IMR-90 (cell line): Measurements from ENCODE around the gene BCL2L1. TPM values are rescaled to one million over a fixed set of nuclear protein-coding genes. Genes with fewer than 3 reads are reported as not detected.
A peak's percentile ranks its signal among the peaks of the same experiment; 100 is the strongest.

Experiments used
- ATAC-seq: fragments of 200-7000 bp; cut with Tn5 transposase; 2 replicates; pipeline ENCODE4 v1.9.1; 2020; ENCODE audit warnings: low read depth, mild to moderate bottlenecking, moderate library complexity
- BruUV-seq: library from RNA; stranded (reverse); fragments of 400-500 nt; replicated peaks from 2 replicates; lab custom pipeline; 2021; lab: Mats Ljungman, UMichigan
- CTCF ChIA-PET: fragments of 300-600 bp; formaldehyde crosslinking; extraction: SDS; loops from one replicate; lab custom pipeline; 2021; ENCODE audit warnings: antibody characterized with exemption; lab: Yijun Ruan, JAX
- POLR2A ChIA-PET: fragments of 300-600 bp; sonication (Branson Sonifier 250); formaldehyde crosslinking; loops from one replicate; lab custom pipeline; 2022; ENCODE audit warnings: antibody characterized with exemption; ENCODE audit not compliant: unreplicated experiment; lab: Charles Lee
- DNase-seq: peaks from one replicate; pipeline ENCODE4 v3.0.0; 2013
- H2AFZ ChIP-seq: replicated peaks from 2 replicates; pipeline ENCODE3; 2013; ENCODE audit warnings: low read length, mild to moderate bottlenecking; ENCODE audit not compliant: poor library complexity
- H2AK5ac ChIP-seq: 2 replicates; pipeline ENCODE4 v1.6.1; 2013; ENCODE audit warnings: low read depth, low read length, inconsistent platforms
- H2AK9ac ChIP-seq: replicated peaks from 2 replicates; pipeline ENCODE3; 2013; ENCODE audit warnings: mild to moderate bottlenecking, low read depth, low read length, moderate library complexity; ENCODE audit not compliant: poor library complexity
- H2BK120ac ChIP-seq: 2 replicates; pipeline ENCODE4 v1.6.1; 2013; ENCODE audit warnings: low read depth, low read length, inconsistent platforms
- H2BK15ac ChIP-seq: 3 replicates; pipeline ENCODE4 v1.6.1; 2013; ENCODE audit warnings: low read depth, low read length, inconsistent platforms
- H2BK20ac ChIP-seq: 2 replicates; pipeline ENCODE4 v1.6.1; 2013; ENCODE audit warnings: low read depth, mild to moderate bottlenecking, inconsistent platforms, low read length, moderate library complexity
- H2BK5ac ChIP-seq: 2 replicates; pipeline ENCODE4 v1.6.1; 2013; ENCODE audit warnings: mild to moderate bottlenecking, low read depth, low read length, inconsistent platforms; ENCODE audit not compliant: poor library complexity, severe bottlenecking
- H3K14ac ChIP-seq: replicated peaks from 2 replicates; pipeline ENCODE4 v1.6.1; 2013; ENCODE audit warnings: low read depth, low read length, inconsistent platforms
- H3K18ac ChIP-seq: 2 replicates; pipeline ENCODE4 v1.6.1; 2013; ENCODE audit warnings: low read depth, low read length, control low read depth
- H3K23ac ChIP-seq: 2 replicates; pipeline ENCODE4 v1.6.1; 2013; ENCODE audit warnings: low read depth, low read length, inconsistent platforms
- H3K27ac ChIP-seq: 2 replicates; pipeline ENCODE4 v1.5.1; 2013; ENCODE audit warnings: mild to moderate bottlenecking, control low read depth, low read length; ENCODE audit not compliant: insufficient read depth
- H3K27me3 ChIP-seq: 2 replicates; pipeline ENCODE4 v1.6.1; 2013; ENCODE audit warnings: low read length; ENCODE audit not compliant: control insufficient read depth, insufficient read depth
- H3K36me3 ChIP-seq: 2 replicates; pipeline ENCODE4 v1.6.1; 2013; ENCODE audit warnings: low read length, mixed read lengths; ENCODE audit not compliant: control insufficient read depth, insufficient read depth
- H3K4ac ChIP-seq: 2 replicates; pipeline ENCODE4 v1.6.1; 2013; ENCODE audit warnings: low read depth, low read length, inconsistent platforms
- H3K4me1 ChIP-seq: 2 replicates; pipeline ENCODE4 v1.6.1; 2013; ENCODE audit warnings: low read length, mixed read lengths; ENCODE audit not compliant: control insufficient read depth, insufficient read depth
- H3K4me2 ChIP-seq: 2 replicates; pipeline ENCODE4 v1.6.1; 2013; ENCODE audit warnings: low read depth, mild to moderate bottlenecking, control low read depth, low read length, moderate library complexity
- H3K4me3 ChIP-seq: 2 replicates; pipeline ENCODE4 v1.5.1; 2013; ENCODE audit warnings: low read depth, mild to moderate bottlenecking, control low read depth, low read length, moderate library complexity; ENCODE audit not compliant: insufficient read depth
- H3K56ac ChIP-seq: 2 replicates; pipeline ENCODE4 v1.6.1; 2013; ENCODE audit warnings: low read length, inconsistent platforms; ENCODE audit not compliant: insufficient read depth; ENCODE audit errors: extremely low read depth
- H3K79me1 ChIP-seq, 2 experiments: 2 replicates each; pipeline ENCODE4 v1.6.1; 2013; ENCODE audit warnings: low read length in 2 of 2, inconsistent platforms in 1 of 2, low read depth in 1 of 2
- H3K9ac ChIP-seq: 2 replicates; pipeline ENCODE4 v1.6.1; 2013; ENCODE audit warnings: low read depth, low read length, control low read depth
- H3K9me1 ChIP-seq: 2 replicates; pipeline ENCODE4 v1.6.1; 2013; ENCODE audit warnings: low read length, inconsistent platforms; ENCODE audit not compliant: insufficient read depth
- H3K9me3 ChIP-seq: 2 replicates; pipeline ENCODE4 v1.6.1; 2013; ENCODE audit warnings: low read length; ENCODE audit not compliant: control insufficient read depth, insufficient read depth
- H4K20me1 ChIP-seq: 2 replicates; pipeline ENCODE4 v1.6.1; 2013; ENCODE audit warnings: low read length, inconsistent platforms; ENCODE audit not compliant: insufficient read depth
- H4K5ac ChIP-seq: 2 replicates; pipeline ENCODE4 v1.6.1; 2013; ENCODE audit warnings: mild to moderate bottlenecking, low read depth, low read length, control low read depth
- H4K8ac ChIP-seq, 2 experiments: 2 replicates each; pipeline ENCODE4 v1.6.1; 2013; ENCODE audit warnings: low read depth in 2 of 2, low read length in 2 of 2, control low read depth in 1 of 2, inconsistent platforms in 1 of 2
- H4K91ac ChIP-seq: 2 replicates; pipeline ENCODE4 v1.6.1; 2013; ENCODE audit warnings: low read depth, low read length, inconsistent platforms; ENCODE audit not compliant: insufficient read depth
- BHLHE40 ChIP-seq: fragments of 150-350 bp; IDR thresholded peaks from 2 replicates; pipeline ENCODE4 v1.6.1; 2016; ENCODE audit warnings: mild to moderate bottlenecking, low read depth, low read length
- CEBPB ChIP-seq: IDR thresholded peaks from 2 replicates; pipeline ENCODE4 v1.6.1; 2012; ENCODE audit warnings: low read depth, low read length, improper control_type of control experiment
- CHD1 ChIP-seq: IDR thresholded peaks from 2 replicates; pipeline ENCODE4 v1.6.1; 2012; ENCODE audit warnings: low read depth, low read length, improper control_type of control experiment
- CTCF ChIP-seq: conservative IDR thresholded peaks from 2 replicates; pipeline ENCODE4 v1.5.1; 2012; ENCODE audit warnings: mild to moderate bottlenecking, low read depth, low read length, improper control_type of control experiment
- ELK1 ChIP-seq: fragments of 150-350 bp; IDR thresholded peaks from 2 replicates; pipeline ENCODE4 v1.6.1; 2016; ENCODE audit warnings: low read depth, mild to moderate bottlenecking, low read length, moderate library complexity, borderline replicate concordance
- FOS ChIP-seq: fragments of 150-350 bp; IDR thresholded peaks from 2 replicates; pipeline ENCODE4 v1.6.1; 2016; ENCODE audit warnings: low read depth, low read length
- MAFK ChIP-seq: IDR thresholded peaks from 2 replicates; pipeline ENCODE4 v1.6.1; 2012; ENCODE audit warnings: low read depth, low read length, improper control_type of control experiment
- MAZ ChIP-seq: IDR thresholded peaks from 2 replicates; pipeline ENCODE4 v1.6.1; 2012; ENCODE audit warnings: low read depth, mild to moderate bottlenecking, low read length, improper control_type of control experiment, moderate library complexity, borderline replicate concordance
- MXI1 ChIP-seq: IDR thresholded peaks from 2 replicates; pipeline ENCODE4 v1.6.1; 2012; ENCODE audit warnings: low read depth, mild to moderate bottlenecking, low read length, moderate library complexity, borderline replicate concordance
- NFE2L2 ChIP-seq: fragments of 150-350 bp; IDR thresholded peaks from 2 replicates; pipeline ENCODE4 v1.6.1; 2016; ENCODE audit warnings: low read depth, mild to moderate bottlenecking, low read length
- POLR2A ChIP-seq: IDR thresholded peaks from 2 replicates; pipeline ENCODE4 v1.6.1; 2012; ENCODE audit warnings: mild to moderate bottlenecking, low read depth, low read length
- RAD21 ChIP-seq: IDR thresholded peaks from 2 replicates; pipeline ENCODE4 v1.6.1; 2012; ENCODE audit warnings: low read length, improper control_type of control experiment
- RCOR1 ChIP-seq: IDR thresholded peaks from 2 replicates; pipeline ENCODE4 v1.6.1; 2012; ENCODE audit warnings: mild to moderate bottlenecking, low read length, improper control_type of control experiment; ENCODE audit not compliant: insufficient replicate concordance
- RFX5 ChIP-seq: IDR thresholded peaks from 2 replicates; pipeline ENCODE4 v1.8.0; 2012; ENCODE audit warnings: low read depth, mild to moderate bottlenecking, low read length, moderate library complexity
- SMC3 ChIP-seq: fragments of 150-350 bp; IDR thresholded peaks from 2 replicates; pipeline ENCODE4 v1.6.1; 2016; ENCODE audit warnings: low read depth, mild to moderate bottlenecking, antibody characterized with exemption, low read length, moderate library complexity
- USF2 ChIP-seq: fragments of 150-350 bp; IDR thresholded peaks from 2 replicates; pipeline ENCODE4 v1.6.1; 2017; ENCODE audit warnings: mild to moderate bottlenecking, antibody characterized with exemption, low read length, low read depth
- WGBS, 2 experiments: methylation state at CpG; one replicate each; pipeline versions ENCODE4 v1.1.5 to v1.1.7; 2013; ENCODE audit warnings: missing lambda C conversion rate in 2 of 2; ENCODE audit not compliant: insufficient read length in 1 of 2; ENCODE audit errors: extremely low coverage in 2 of 2; 5-methylcytosine and 5-hydroxymethylcytosine counted together
- dilution Hi-C: fragments of 300-500 bp; cut with HindIII; formaldehyde crosslinking; loops from one replicate; pipeline ENCODE4 v1.14.3; 2018; ENCODE audit warnings: low sequenced_read_pairs; ENCODE audit not compliant: unreplicated experiment
- in situ Hi-C: fragments of 300-500 bp; cut with MboI; formaldehyde crosslinking; loops from 3 replicates; pipeline ENCODE4 v1.14.3; 2019; ENCODE audit warnings: low sequenced_read_pairs, inconsistent platforms, mixed read lengths
- intact Hi-C: fragments of 100-400 bp; cut with micrococcal nuclease; formaldehyde crosslinking; loops from 2 replicates; pipeline ENCODE4 v1.10.0; 2022
- polyA plus RNA-seq, 3 experiments: library from polyadenylated mRNA; depleted of rRNA; stranded (reverse); fragments of >200 nt; gene quantifications; 2 replicates each; pipeline ENCODE4 v1.2.3, GENCODE V29; 2012; ENCODE audit warnings: low replicate concordance in 1 of 3
- total RNA-seq: library from RNA; depleted of rRNA; stranded (reverse); fragments of >200 nt; gene quantifications from 2 replicates; pipeline ENCODE4 v1.2.3, GENCODE V29; 2012

The BCL2L1 gene
- total and polyA plus RNA-seq, 2 of the 4 experiments (the other 2 are of a cell fraction): 40.2 to 41.9 TPM

GRCh38 chr20:31769681-31770080 is 47.0 kb upstream of the BCL2L1 start:
- Histone ChIP-seq H3K9me3 (peaks cover 4% of the 10 kb centered on the region), H3K23ac (no peak overlapping the region), H3K14ac (no peak overlapping the region), H2BK5ac (no peak overlapping the region), H2AFZ (no peak overlapping the region), H3K9me1 (no peaks in the 10 kb centered on the region), H2BK15ac (no peak overlapping the region; the same call in 2 of the 3 replicates), H4K20me1 (no peaks in the 10 kb centered on the region), H3K4me1 (peaks cover 2% of the 10 kb centered on the region; the same call in 1 of the 2 replicates), H3K27ac (no peak overlapping the region), H3K9ac (no peak overlapping the region), H2AK9ac (no peak overlapping the region), H3K27me3 (no peaks in the 10 kb centered on the region), H2BK120ac (no peak overlapping the region), H3K4me2 (no peak overlapping the region), H3K4me3 (no peak overlapping the region), H2BK20ac (no peak overlapping the region), H3K36me3 (peaks cover 1% of the 10 kb centered on the region; the same call in 1 of the 2 replicates), H4K8ac (peak overlapping the region in 1 of 2 experiments; percentile 47; a peak in 2 of 4 replicates), H4K91ac (no peak overlapping the region), H3K79me1 (peaks cover 50 to 58% of the 10 kb centered on the region in 2 experiments), H4K5ac (no peak overlapping the region), H3K18ac (no peak overlapping the region), H3K4ac (no peak overlapping the region), H3K56ac (no peak overlapping the region), H2AK5ac (no peak overlapping the region)
- intact Hi-C loops: no loop called here
- CTCF ChIA-PET: no interaction called here
- BruUV-seq: no TSS peak
- TF ChIP-seq NFE2L2 (no peak), SMC3 (no peak), RCOR1 (no peak), CTCF (no peak), MXI1 (no peak), MAZ (no peak), ELK1 (no peak), CEBPB (no peak), RFX5 (no peak), RAD21 (no peak), USF2 (no peak), FOS (no peak), BHLHE40 (no peak), POLR2A (no peak), MAFK (no peak), CHD1 (no peak)
- DNase-seq (no peak), ATAC-seq (no peak)
- WGBS, 2 experiments: 100% methylated on average over 1 of the region's 5 CpGs; no CpG with 5 or more reads in 1 of the 2 experiments
- POLR2A ChIA-PET: no interaction called here
- dilution Hi-C loops: no loop called here
- in situ Hi-C loops: no loop called here
